ENCODE measurements around the gene KCNK3.

KCNK3 gene

GRCh38 chr2:26692279-26692896, at the start of gene KCNK3:
Gene KCNK3, plus strand, starts transcription at chr2:26692722. Its CDS starts 154 bp downstream, at chr2:26692876.
- no peaks in the 10 kb centered on the region for H3K9me3 Mint-ChIP-seq
- no peaks in the 10 kb centered on the region for H3K36me3 Mint-ChIP-seq (ENCODE audit: low read depth)
- no peak within 1 kb of the TSS for H3K27ac Mint-ChIP-seq
- no peak within 1 kb of the TSS for H3K4me3 Mint-ChIP-seq
- no peaks in the 10 kb centered on the region for H3K4me1 Mint-ChIP-seq (ENCODE audit: low read depth)
- H3K27me3 Mint-ChIP-seq (ENCODE audit: low read depth) = peaks cover 60% of the 10 kb centered on the region

- no peaks in the 10 kb centered on the region for H3K36me3 Mint-ChIP-seq (ENCODE audit: low read depth)
- H3K4me3 Mint-ChIP-seq = no peak overlapping the region
- no peak overlapping the region for H3K27ac Mint-ChIP-seq
- no peaks in the 10 kb centered on the region for H3K9me3 Mint-ChIP-seq
- H3K4me1 Mint-ChIP-seq (ENCODE audit: low read depth) = no peaks in the 10 kb centered on the region
- H3K27me3 Mint-ChIP-seq (ENCODE audit: low read depth) = peaks cover 15% of the 10 kb centered on the region
Measured at GRCh38 chr2:26644188-26644835, 48.2 kb upstream of the KCNK3 start.

DNA sequence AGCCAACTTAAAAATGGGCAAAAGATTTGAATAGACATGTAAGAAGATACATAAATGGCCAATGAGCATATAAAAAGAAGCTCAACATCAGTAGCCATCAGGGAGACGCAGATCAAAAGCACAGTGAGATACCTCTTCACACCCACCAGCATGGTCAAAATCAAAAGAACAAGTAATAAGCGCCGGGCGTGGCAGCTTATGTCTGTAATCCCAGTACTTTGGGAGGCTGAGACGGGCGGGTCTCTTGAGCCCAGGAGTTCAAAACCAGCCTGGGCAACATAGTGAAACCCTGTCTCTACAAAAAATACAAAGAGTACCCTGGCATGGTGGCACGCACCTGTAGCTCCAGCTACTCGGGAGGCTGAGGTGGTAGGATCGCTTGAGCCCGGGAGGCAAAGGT, 46.8 kb upstream of the KCNK3 start:
- Mint-ChIP-seq H3K9me3 (no peaks in the 10 kb centered on the region), H3K27ac (no peak overlapping the region), H3K4me1 (ENCODE audit: low read depth) (no peaks in the 10 kb centered on the region), H3K36me3 (ENCODE audit: low read depth) (no peaks in the 10 kb centered on the region), H3K4me3 (no peak overlapping the region), H3K27me3 (ENCODE audit: low read depth) (peaks cover 10% of the 10 kb centered on the region)

GRCh38 chr2:26646986-26647672, 45.4 kb upstream of the KCNK3 start:
- no peaks in the 10 kb centered on the region for H3K36me3 Mint-ChIP-seq (ENCODE audit: low read depth)
- H3K9me3 Mint-ChIP-seq = no peaks in the 10 kb centered on the region
- H3K4me1 Mint-ChIP-seq (ENCODE audit: low read depth) = no peaks in the 10 kb centered on the region
- H3K27ac Mint-ChIP-seq = no peak overlapping the region
- peaks cover 10% of the 10 kb centered on the region for H3K27me3 Mint-ChIP-seq (ENCODE audit: low read depth)
- no peak overlapping the region for H3K4me3 Mint-ChIP-seq

DNA sequence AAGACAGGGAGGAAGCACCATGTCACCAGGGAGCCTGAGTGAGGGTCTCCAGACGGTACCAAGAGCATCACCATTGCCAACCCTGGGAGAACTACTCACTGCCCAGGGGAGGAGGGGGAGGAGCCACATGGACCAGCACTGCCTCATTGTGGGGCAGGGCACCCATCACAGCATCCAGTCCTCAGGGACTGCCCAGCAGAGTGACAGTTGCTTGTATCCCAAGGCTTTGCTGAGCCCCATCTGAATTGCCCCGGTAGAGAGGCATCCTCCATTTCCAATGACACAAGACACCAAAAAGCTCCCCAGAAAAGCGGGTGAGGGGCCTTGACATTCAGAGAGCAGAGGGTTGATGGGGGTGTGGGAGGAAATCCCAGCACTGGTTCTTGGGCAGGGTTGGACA, 44.5 kb upstream of the KCNK3 start:
- H3K4me3 Mint-ChIP-seq = no peak overlapping the region
- H3K4me1 Mint-ChIP-seq (ENCODE audit: low read depth) = no peaks in the 10 kb centered on the region
- H3K27ac Mint-ChIP-seq = no peak overlapping the region
- peaks cover 10% of the 10 kb centered on the region for H3K27me3 Mint-ChIP-seq (ENCODE audit: low read depth)
- no peaks in the 10 kb centered on the region for H3K9me3 Mint-ChIP-seq
- no peaks in the 10 kb centered on the region for H3K36me3 Mint-ChIP-seq (ENCODE audit: low read depth)

- H3K27me3 Mint-ChIP-seq (ENCODE audit: low read depth) = peaks cover 10% of the 10 kb centered on the region
- H3K4me1 Mint-ChIP-seq (ENCODE audit: low read depth) = no peaks in the 10 kb centered on the region
- no peaks in the 10 kb centered on the region for H3K9me3 Mint-ChIP-seq
- H3K36me3 Mint-ChIP-seq (ENCODE audit: low read depth) = no peaks in the 10 kb centered on the region
- H3K4me3 Mint-ChIP-seq = no peak overlapping the region
- no peak overlapping the region for H3K27ac Mint-ChIP-seq
Measured at GRCh38 chr2:26648516-26648915, 44.0 kb upstream of the KCNK3 start.

DNA sequence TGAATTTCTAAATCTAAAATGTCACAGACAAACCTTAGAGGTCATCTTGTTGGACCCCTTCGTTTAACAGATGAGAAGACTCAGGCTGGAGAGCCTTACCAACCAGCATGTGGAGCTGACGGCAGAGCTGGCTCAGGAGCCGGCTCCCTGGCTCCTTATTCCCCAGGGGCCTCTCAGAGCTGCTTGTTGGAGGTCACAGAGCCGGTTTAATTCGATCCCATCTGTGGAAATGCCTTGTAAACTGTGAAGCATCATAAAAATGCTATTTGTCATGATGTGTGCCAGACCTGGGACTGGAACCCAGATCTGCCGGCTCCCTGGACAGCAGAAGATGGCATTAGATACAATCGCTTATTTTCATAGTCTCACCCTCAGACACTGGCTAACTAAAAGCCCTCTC, 43.2 kb upstream of the KCNK3 start:
- peaks cover 7% of the 10 kb centered on the region for H3K27me3 Mint-ChIP-seq (ENCODE audit: low read depth)
- no peaks in the 10 kb centered on the region for H3K4me1 Mint-ChIP-seq (ENCODE audit: low read depth)
- H3K9me3 Mint-ChIP-seq = no peaks in the 10 kb centered on the region
- H3K36me3 Mint-ChIP-seq (ENCODE audit: low read depth) = no peaks in the 10 kb centered on the region
- H3K4me3 Mint-ChIP-seq = no peak overlapping the region
- H3K27ac Mint-ChIP-seq = no peak overlapping the region

- Mint-ChIP-seq H3K27ac (no peak overlapping the region), H3K4me1 (ENCODE audit: low read depth) (no peaks in the 10 kb centered on the region), H3K36me3 (ENCODE audit: low read depth) (no peaks in the 10 kb centered on the region), H3K27me3 (ENCODE audit: low read depth) (peaks cover 5% of the 10 kb centered on the region), H3K4me3 (no peak overlapping the region), H3K9me3 (no peaks in the 10 kb centered on the region)
Measured at GRCh38 chr2:26649992-26650712, 42.4 kb upstream of the KCNK3 start.

GRCh38 chr2:26650713-26651469, 41.6 kb upstream of the KCNK3 start:
- Mint-ChIP-seq H3K4me3 (no peak overlapping the region), H3K36me3 (ENCODE audit: low read depth) (no peaks in the 10 kb centered on the region), H3K4me1 (ENCODE audit: low read depth) (no peaks in the 10 kb centered on the region), H3K9me3 (no peaks in the 10 kb centered on the region), H3K27me3 (ENCODE audit: low read depth) (peaks cover under 1% of the 10 kb centered on the region), H3K27ac (no peak overlapping the region)

DNA sequence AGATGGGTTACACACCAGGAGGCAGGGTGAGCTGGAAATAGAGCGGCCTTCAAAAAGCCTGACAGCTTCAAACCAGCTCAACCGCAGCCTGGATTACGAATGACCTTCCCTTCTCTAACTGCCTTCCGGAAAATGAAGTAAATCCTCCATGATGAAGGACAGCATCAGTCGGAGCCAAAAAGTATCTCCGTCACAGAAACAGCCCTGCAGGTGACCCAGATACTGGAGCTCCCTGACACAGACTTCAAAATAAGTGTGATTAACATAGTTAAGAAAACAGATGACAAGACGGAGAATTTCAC, 41.1 kb upstream of the KCNK3 start:
- Mint-ChIP-seq H3K27ac (no peak overlapping the region), H3K4me3 (no peak overlapping the region), H3K9me3 (no peaks in the 10 kb centered on the region), H3K27me3 (ENCODE audit: low read depth) (no peaks in the 10 kb centered on the region), H3K36me3 (ENCODE audit: low read depth) (no peaks in the 10 kb centered on the region), H3K4me1 (ENCODE audit: low read depth) (no peaks in the 10 kb centered on the region)

DNA sequence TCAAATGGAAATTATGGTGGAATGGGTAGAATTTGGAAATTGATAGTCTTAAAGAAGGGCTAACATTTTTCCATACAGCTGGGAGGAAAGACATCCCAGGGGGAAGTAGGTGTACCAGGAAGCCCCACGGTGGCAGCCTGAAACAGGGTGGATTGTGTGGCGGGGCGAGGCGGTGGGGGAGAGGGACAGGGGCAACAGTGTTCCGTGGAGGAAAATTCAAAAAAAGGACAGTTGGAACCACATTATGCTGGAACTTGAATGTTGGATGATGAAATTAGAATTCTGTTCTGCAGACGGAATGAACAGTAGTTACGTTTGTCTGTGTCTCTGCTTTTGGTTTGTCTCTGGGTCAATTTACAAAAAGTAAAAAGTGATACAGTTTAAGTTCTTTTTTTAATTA, 40.7 kb upstream of the KCNK3 start:
- Mint-ChIP-seq H3K4me1 (ENCODE audit: low read depth) (no peaks in the 10 kb centered on the region), H3K27ac (no peak overlapping the region), H3K4me3 (no peak overlapping the region), H3K27me3 (ENCODE audit: low read depth) (no peaks in the 10 kb centered on the region), H3K36me3 (ENCODE audit: low read depth) (no peaks in the 10 kb centered on the region), H3K9me3 (no peaks in the 10 kb centered on the region)

- Mint-ChIP-seq H3K27me3 (ENCODE audit: low read depth) (no peaks in the 10 kb centered on the region), H3K4me1 (ENCODE audit: low read depth) (no peaks in the 10 kb centered on the region), H3K9me3 (no peaks in the 10 kb centered on the region), H3K27ac (no peak overlapping the region), H3K4me3 (no peak overlapping the region), H3K36me3 (ENCODE audit: low read depth) (no peaks in the 10 kb centered on the region)
Measured at GRCh38 chr2:26652361-26653041, 40.0 kb upstream of the KCNK3 start.

DNA sequence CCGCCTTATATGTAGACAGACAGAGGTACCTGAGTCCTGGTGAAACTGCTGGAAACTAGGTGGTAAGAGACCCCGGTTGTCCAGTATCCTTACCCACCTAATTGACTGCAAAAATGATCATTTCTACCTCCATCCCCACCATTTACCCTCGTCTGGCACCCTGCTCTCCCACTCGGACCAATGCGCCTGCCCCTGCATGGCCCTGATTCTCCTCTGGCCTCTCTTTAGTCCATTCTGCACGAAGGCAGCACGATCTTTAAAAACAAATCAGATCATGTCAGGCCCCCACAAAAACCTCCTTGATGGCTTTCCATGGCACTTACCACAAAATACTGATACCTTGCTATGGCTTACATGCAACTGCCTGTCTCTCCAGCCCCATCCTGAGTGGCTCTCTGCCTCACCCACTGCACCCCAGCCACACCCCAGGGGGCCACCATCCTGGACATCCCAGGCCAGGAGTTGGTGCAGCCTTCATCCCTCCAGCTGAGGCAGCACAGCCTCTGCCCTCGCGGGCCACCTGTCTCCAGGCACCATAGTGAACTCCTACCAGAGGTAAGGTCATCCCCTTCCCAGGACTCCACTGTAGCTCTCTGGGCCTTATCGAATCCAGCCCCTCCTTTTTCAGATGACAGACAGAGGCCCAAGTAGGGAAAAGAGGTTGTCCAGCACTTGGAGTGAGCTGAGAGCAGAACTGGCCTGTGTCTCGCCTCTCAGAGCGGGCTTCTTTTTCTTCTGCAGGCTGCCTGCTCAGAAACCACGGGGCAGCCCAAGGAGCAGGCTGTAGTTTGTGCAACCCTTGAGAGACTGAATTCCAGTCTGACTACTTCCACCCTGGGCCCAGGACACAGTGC, 39.1 kb upstream of the KCNK3 start:
- H3K9me3 Mint-ChIP-seq = no peaks in the 10 kb centered on the region
- H3K27ac Mint-ChIP-seq = no peak overlapping the region
- H3K27me3 Mint-ChIP-seq (ENCODE audit: low read depth) = no peaks in the 10 kb centered on the region
- H3K4me1 Mint-ChIP-seq (ENCODE audit: low read depth) = no peaks in the 10 kb centered on the region
- no peak overlapping the region for H3K4me3 Mint-ChIP-seq
- no peaks in the 10 kb centered on the region for H3K36me3 Mint-ChIP-seq (ENCODE audit: low read depth)
